ENCODE results near the gene FBXO24.

The FBXO24 gene

DNA sequence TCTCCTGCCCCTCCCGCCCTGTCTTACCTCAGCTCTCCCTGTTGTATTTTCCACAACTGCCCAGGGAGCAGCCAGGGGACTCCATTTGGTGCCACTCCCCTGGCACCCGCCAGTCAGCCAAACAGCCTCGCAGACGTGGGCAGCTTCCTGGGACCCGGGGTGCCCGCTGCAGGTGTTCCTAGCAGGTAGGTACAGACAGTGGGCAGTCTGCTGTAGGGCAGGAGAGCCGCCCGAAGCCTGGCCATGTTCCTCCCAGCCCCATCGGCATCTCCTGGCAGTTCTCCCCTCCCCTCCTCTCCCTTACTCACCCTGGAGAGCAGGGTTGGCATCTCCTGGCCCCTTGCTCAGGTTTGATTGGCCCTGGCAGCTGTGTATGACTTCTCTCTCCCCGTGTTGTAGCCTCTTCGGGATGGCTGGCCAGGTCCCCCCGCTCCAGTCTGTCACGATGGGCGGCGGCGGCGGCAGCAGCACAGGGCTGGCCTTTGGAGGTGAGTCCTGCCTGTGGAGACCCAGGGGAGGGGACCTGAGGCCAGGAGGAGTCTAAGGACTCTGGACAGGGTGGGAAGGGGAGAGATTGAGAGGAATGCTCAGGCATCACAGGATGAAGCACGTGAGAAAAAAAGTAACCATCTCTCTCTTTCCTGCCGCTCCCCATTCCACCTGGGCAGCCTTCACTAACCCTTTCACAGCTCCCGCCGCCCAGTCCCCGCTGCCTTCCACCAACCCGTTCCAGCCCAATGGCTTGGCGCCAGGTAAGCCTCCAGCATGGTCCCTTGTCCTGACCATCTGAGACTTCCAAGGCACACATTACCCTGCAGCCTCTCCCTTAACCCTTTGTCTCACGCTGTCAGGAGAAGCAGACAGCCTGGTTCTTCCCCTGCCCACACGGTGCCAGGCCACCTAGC lies 23.7 kb upstream of the FBXO24 start:
- ChIA-PET POLR2A (interaction anchor here (1.2 to 1.3 kb wide), 2 partner anchors 9 to 24 kb away, joined by 4 read pairs; partner anchors contain the start of genes FBXO24 and LRCH4), CTCF (interaction anchor here (0.7 to 3.6 kb wide), 10 partner anchors 20 to 289 kb away, joined by 4 to 37 read pairs (median 8); partner anchors contain the start of gene SLC12A9)
- Histone ChIP-seq H3K27ac (ENCODE audit: extremely low read depth, low read depth, low read length) (no peak overlapping the region), H3K4me1 (ENCODE audit: control insufficient read depth, insufficient read depth, low read length) (no peaks in the 10 kb centered on the region), H3K36me3 (ENCODE audit: control insufficient read depth in 2 of 2, insufficient read depth in 1 of 2, low read length in 2 of 2) (peaks cover 0 to 13% of the 10 kb centered on the region in 2 experiments; a peak in 2 of 3 replicates), H3K4me3 (ENCODE audit: low read depth, low read length) (no peak overlapping the region), H3K9me3 (ENCODE audit: control insufficient read depth, insufficient read depth, low read depth, low read length) (no peaks in the 10 kb centered on the region)
- TF ChIP-seq SP3 (tag by site-specific recombination; IDR thresholded peaks at IDR 0.05) (no peak), ZNF544 (tag by site-specific recombination; IDR thresholded peaks at IDR 0.05) (no peak)

DNA sequence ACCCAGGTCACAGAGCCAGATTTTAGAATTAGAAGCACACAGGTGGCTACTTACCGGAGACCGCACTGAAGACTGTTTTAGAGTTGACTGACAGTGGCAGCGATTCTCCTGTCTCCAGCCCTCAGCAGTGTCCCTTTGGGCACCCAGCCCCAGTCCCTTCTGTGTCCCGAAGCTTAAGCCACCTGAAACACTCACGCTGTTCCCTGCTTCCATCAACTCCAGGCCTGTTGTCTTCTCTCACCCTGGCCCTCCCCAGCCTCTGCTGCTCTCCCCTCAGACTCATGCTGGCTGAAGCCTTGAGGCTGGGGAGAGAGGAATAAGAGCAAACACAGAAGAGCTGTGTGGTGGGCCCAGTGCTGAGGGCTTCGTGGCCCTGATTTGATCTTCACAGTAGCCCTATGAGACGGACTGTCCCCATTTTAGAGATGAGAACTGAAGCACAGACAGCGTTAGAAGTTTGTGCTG lies 23.0 kb upstream of the FBXO24 start:
- POLR2A ChIA-PET, result interaction anchor here (4.4 kb wide), 1 partner anchor 23 kb away, joined by 26 read pairs; the partner anchor contains the start of genes FBXO24 and LRCH4
- no peaks in the 10 kb centered on the region for H3K9me3 ChIP-seq (ENCODE audit: control insufficient read depth, insufficient read depth, low read depth, low read length)
- H3K4me1 ChIP-seq (ENCODE audit: control insufficient read depth, insufficient read depth, low read length), result no peaks in the 10 kb centered on the region
- no peak overlapping the region for H3K27ac ChIP-seq (ENCODE audit: extremely low read depth, low read depth, low read length)
- peaks cover 0 to 13% of the 10 kb centered on the region in 2 experiments; a peak in 2 of 3 replicates for H3K36me3 ChIP-seq (ENCODE audit: control insufficient read depth in 2 of 2, insufficient read depth in 1 of 2, low read length in 2 of 2)
- CTCF ChIA-PET, result interaction anchor here (0.6 to 3.4 kb wide), 20 partner anchors 9 to 815 kb away, joined by 3 to 37 read pairs (median 4); partner anchors contain the start of genes FBXO24, LRCH4, PCOLCE and SLC12A9
- no peak overlapping the region for H3K4me3 ChIP-seq (ENCODE audit: low read depth, low read length)
- no peak for TF ChIP-seq BCL11B (tag by site-specific recombination; IDR thresholded peaks at IDR 0.05; ENCODE audit: low read depth)
- no peak for TF ChIP-seq ZNF529 (tag by site-specific recombination; IDR thresholded peaks at IDR 0.05; ENCODE audit: insufficient replicate concordance)
- no peak for TF ChIP-seq GLIS2 (tag by site-specific recombination; IDR thresholded peaks at IDR 0.05)
- no peak for TF ChIP-seq ZNF501 (tag by site-specific recombination; IDR thresholded peaks at IDR 0.05)
- TF ChIP-seq SCRT2 (tag by site-specific recombination; IDR thresholded peaks at IDR 0.05), result no peak
- TF ChIP-seq, protein P1, sequence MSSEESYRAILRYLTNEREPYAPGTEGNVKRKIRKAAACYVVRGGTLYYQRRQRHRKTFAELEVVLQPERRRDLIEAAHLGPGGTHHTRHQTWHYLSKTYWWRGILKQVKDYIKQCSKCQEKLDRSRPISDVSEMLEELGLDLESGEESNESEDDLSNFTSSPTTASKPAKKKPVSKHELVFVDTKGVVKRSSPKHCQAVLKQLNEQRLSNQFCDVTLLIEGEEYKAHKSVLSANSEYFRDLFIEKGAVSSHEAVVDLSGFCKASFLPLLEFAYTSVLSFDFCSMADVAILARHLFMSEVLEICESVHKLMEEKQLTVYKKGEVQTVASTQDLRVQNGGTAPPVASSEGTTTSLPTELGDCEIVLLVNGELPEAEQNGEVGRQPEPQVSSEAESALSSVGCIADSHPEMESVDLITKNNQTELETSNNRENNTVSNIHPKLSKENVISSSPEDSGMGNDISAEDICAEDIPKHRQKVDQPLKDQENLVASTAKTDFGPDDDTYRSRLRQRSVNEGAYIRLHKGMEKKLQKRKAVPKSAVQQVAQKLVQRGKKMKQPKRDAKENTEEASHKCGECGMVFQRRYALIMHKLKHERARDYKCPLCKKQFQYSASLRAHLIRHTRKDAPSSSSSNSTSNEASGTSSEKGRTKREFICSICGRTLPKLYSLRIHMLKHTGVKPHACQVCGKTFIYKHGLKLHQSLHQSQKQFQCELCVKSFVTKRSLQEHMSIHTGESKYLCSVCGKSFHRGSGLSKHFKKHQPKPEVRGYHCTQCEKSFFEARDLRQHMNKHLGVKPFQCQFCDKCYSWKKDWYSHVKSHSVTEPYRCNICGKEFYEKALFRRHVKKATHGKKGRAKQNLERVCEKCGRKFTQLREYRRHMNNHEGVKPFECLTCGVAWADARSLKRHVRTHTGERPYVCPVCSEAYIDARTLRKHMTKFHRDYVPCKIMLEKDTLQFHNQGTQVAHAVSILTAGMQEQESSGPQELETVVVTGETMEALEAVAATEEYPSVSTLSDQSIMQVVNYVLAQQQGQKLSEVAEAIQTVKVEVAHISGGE (tag by site-specific recombination; conservative IDR thresholded peaks at IDR 0.05; ENCODE audit: low read depth), result no peak
- no peak for TF ChIP-seq OSR2 (tag by site-specific recombination; IDR thresholded peaks at IDR 0.05)
- TF ChIP-seq ZNF600 (tag by site-specific recombination; IDR thresholded peaks at IDR 0.05), result no peak
- no peak for TF ChIP-seq ZNF624 (tag by site-specific recombination; IDR thresholded peaks at IDR 0.05)
- TF ChIP-seq, protein P2, sequence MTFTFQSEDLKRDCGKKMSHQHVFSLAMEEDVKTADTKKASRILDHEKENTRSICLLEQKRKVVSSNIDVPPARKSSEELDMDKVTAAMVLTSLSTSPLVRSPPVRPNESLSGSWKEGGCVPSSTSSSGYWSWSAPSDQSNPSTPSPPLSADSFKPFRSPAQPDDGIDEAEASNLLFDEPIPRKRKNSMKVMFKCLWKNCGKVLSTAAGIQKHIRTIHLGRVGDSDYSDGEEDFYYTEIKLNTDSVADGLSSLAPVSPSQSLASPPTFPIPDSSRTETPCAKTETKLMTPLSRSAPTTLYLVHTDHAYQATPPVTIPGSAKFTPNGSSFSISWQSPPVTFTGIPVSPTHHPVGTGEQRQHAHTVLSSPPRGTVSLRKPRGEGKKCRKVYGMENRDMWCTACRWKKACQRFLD (tag by site-specific recombination; IDR thresholded peaks at IDR 0.05), result no peak
- TF ChIP-seq ZNF221 (tag by site-specific recombination; IDR thresholded peaks at IDR 0.05; ENCODE audit: borderline replicate concordance), result no peak
- no peak for TF ChIP-seq ZNF19 (tag by site-specific recombination; IDR thresholded peaks at IDR 0.05; ENCODE audit: low read depth)
- no peak for TF ChIP-seq WT1 (tag by site-specific recombination; IDR thresholded peaks at IDR 0.05)
- TF ChIP-seq ZNF174 (tag by site-specific recombination; IDR thresholded peaks at IDR 0.05), result no peak
- no peak for TF ChIP-seq ZNF239 (tag by site-specific recombination; IDR thresholded peaks at IDR 0.05)
- TF ChIP-seq ZNF404 (tag by site-specific recombination; IDR thresholded peaks at IDR 0.05), result no peak
